HG03108 (cell line): Measurements from ENCODE around the gene SUPT6H.

Source experiments
- ATAC-seq: cut with Tn5 transposase; IDR thresholded peaks from one replicate; pipeline ENCODE4 v1.9.1; 2021; ENCODE audit warnings: moderate library complexity; ENCODE audit not compliant: unreplicated experiment

Gene SUPT6H

DNA sequence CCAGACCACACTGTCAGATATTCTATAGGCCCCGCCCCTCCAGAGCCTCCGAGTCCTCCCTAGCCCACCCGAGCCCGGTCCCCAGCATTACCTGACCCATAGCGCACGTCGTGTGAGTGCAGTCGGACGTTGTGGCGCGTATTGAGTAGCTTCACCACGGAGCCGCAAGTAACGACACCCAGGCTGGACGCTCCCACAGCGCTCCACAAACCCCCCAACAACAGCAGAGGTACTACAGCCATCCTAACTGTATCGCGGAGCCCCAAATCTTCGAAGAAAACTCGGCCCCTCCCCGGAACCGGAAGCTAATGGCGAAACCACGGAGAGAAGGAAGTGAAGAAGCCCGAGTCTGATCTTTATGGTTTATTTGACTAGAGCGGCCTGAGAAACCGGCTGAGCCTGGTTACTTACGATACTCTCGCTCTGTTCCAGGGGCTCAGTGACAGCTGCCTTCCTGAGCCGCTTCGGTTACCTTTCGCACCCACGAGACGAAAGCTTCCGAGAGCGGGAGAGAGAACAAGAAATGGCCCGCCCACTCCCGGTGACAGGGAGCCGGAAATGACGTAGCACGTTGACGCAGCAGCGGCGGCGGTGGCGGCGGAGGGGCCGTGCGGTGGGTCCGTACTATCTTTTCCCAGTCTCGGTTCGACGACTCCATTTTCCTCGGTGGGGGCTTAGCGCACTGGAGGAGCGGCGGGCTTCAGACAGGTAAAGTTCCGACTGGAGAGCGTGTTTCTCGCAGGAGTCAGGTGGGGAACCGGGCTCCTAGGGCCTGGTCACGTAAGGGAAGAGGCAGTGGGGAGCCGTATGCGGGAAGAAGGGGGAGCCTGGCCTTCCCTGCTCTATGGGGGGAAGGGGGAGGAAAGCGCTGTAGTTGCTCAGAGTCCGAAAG is at the start of gene SUPT6H, which contains the start of gene SDF2:
TSS of gene SUPT6H (plus strand) at position 571 of the 892 bp plus-strand sequence. CDS start 11,197 bp downstream, outside the sequence.
TSS of gene SDF2 (minus strand) at position 272 of the 892 bp plus-strand sequence. CDS start at position 242, 30 bp downstream.
- ATAC-seq, result peak; percentile 69

DNA sequence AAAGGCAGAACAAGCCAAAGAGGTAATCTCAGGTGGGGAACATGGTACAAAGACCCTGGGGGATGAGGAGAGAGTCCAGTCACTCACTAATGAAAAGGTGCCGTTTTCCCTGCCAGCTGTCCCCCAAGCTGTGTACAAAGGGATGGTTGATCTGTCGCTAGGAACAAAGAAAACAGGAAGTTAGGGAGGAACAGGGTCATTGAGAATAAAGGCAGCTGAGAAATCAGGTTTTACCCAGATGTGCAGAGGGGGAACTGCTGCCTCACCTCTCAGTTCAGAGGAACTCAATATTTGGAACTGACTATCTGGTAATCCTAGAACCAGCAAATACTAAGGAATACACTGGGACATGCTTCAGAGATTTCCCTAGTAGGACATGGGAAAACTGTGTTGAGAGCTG is 49.5 kb upstream of the SUPT6H start:
- ATAC-seq, result no peak

DNA sequence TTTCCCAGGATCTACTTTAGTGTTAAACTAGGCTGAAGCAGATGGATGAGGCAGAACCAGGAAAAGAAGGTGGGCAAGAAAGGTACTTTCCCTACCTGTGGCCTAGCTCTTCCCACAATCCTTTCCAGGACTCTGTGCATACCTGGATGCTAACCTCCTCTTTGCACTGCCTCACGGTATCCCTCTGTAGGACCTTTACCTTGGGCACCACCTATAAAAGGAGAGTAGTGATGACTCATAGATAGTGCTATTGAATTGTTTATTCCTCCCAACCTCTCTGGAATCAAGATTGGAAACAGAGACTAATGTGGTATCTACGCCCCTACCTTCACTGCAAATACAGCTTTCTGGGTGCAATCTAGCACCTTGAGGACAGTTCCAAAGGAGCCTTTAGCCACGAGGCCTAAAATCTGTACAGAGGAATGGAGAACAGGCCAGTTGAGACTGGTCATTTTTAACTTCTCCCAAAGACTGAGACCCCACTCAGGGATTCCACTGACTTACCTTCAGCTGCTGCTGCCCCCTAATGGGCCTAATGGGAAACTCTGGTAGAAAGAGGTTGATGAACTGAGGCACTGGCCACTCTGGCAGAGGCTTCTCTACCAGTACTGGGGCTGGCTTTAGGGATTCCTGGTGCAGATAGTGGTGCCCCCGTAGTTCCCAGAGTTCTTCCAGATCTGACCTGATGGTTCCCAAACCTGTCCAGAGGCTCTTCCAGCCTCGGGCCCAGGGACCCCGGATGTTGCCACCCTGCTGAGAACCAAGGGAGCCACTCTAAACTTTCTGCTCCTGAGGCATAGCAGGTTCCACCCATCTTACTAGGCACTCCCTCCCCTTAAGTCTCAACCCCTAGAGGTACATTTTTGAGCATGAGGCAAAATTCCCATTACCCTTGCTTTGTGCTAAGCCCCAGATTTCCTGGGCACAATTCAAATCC is 48.8 kb upstream of the SUPT6H start:
- ATAC-seq, result no peak

GRCh38 chr17:28613931-28614381 is 48.0 kb upstream of the SUPT6H start, which contains the start of gene RSKR:
RSKR (minus strand) TSS chr17:28614185; CDS start chr17:28614161, 24 bp downstream.
- no peak for ATAC-seq

- ATAC-seq, result no peak
Observed at GRCh38 chr17:28615260-28615940, 46.6 kb upstream of the SUPT6H start.

- no peak for ATAC-seq
Observed at GRCh38 chr17:28616281-28616680, 45.7 kb upstream of the SUPT6H start.

- no peak for ATAC-seq
Observed at GRCh38 chr17:28618464-28618863, 43.5 kb upstream of the SUPT6H start.

DNA sequence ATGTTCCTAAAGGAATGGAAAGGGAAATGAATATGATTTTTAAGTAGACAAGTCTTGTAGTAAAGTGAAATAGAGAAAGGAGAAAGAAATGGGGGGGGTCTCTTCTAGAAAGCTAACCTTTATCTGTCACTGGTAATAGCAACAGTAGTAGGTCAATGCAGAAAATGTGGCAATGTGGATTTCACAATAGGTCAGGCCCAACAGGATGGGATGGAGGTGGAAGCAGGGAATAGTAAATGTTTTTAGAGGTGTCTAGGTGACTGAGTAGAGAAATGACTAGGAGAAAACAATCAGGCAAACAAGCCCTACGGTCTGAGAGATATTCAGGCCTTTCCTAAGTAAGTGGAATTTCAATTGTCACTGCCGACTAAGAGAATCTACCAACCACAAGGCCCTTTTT is 42.0 kb upstream of the SUPT6H start:
- ATAC-seq, result no peak

DNA sequence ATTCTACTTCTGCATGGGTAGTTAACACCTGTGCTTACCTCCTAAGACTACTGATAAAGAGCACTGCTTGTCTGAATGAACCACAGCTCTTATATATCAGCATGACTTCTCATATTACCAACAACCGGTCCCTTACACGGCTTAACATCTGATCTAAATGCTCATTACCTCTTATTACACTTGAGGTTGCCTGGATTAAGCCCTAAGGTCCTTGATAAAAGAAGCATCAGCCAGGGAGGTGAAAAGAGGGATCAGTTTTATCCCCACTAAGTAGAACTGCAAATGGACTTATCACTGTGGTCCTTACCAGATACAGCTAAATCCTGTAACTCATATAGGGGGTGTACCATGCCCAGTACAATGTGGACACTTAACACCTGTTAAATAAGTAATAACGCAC is 39.8 kb upstream of the SUPT6H start:
- no peak for ATAC-seq

- no peak for ATAC-seq
Observed at GRCh38 chr17:28623696-28624095, 38.3 kb upstream of the SUPT6H start.

- ATAC-seq, result no peak
Observed at GRCh38 chr17:28624148-28624547, 37.9 kb upstream of the SUPT6H start.

DNA sequence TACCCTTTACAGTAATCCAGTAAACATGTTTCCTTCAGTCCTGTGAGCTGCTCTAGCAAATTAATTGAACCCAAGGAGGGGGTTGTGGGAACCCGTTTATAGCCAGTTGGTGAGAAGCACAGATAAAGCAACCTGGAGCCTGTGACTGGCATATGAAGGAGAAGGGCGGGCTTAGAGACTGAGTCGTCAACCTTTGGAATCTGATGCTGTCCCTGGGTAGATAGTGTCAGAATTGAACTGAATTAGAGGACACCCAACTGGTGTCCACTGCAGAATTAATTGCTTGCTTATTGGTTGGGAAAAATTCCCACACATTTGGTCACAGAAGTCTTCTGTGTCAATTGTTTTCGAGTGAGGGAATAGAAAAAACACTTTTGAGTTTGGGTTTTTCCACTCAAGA is 35.2 kb upstream of the SUPT6H start:
- ATAC-seq, result no peak

GRCh38 chr17:28634206-28634865 is 27.7 kb upstream of the SUPT6H start:
- ATAC-seq, result no peak

GRCh38 chr17:28635506-28635905 is 26.5 kb upstream of the SUPT6H start:
- no peak for ATAC-seq

GRCh38 chr17:28641579-28641978 is 20.4 kb upstream of the SUPT6H start:
- no peak for ATAC-seq

- ATAC-seq, result no peak
Observed at GRCh38 chr17:28643983-28644786, 17.8 kb upstream of the SUPT6H start.

DNA sequence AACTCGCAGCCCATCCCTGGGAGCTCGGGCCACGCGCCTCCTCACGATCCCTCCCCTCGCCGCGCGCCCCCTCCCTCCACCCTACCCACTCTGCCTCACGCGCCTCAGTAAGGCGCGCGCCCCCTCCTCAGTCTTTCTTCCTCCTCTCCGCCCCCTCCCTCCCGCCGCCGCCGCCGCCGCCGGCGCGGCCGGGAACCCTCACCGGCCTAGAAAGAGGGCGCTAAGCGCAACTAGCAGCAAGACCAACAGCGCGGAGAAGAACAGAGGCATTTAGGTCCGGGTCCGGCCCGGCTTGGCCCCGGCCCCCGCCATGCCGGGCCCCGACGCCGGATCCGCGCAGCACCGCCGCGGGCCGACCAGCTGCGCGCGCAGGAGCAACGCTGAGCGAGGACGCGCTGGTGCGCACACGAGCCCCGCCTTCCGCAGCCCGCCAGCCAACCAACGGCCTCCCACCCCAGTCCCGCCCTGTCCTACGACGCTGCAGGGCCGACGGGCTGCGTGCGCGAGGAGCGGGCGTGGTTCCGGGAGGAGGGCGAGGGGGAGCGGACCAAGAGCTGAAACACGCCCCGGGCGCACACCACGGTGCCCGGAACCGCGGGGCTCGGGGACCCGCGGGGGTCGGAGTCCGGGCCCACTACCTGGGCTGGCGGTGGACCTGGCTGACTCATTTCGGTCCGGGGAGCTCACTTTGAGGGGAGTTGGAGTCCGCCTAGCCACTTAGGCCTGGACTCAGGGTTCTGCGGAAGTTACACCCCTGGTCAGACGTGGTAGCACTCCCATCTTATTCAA is 17.0 kb upstream of the SUPT6H start, which contains the start of gene BLTP2:
TSS of gene BLTP2 (minus strand) at position 372 of the 789 bp plus-strand sequence. CDS start at position 270, 102 bp downstream.
- ATAC-seq, result peak; percentile 84

DNA sequence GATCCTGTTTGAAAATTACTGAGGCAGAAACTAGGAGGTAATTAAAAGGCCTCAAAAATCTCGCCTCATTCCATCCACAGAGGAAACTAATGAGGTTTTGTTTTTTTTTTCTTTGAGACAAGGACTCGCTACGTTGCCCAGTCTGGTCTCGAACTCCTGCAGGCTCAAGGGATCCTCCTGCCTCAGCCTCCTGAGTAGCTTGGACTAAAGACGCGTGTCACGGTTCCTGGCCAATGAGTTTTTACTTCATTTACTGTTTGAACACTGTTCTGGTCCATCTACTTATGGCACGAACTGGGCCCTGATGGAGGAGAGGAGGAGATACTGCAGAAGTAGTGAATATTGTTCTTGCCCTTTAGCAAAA is 16.4 kb upstream of the SUPT6H start:
- ATAC-seq, result no peak
